NB4 (cell line): ENCODE results near the gene ITSN1.
"Not testable (repeated sequence)": the region's sequence is repeated elsewhere in the genome, so short reads cannot be mapped to it uniquely, and the experiment has no call there.

ENCODE experiments used
- DNase-seq: peaks from one replicate; pipeline ENCODE4 v3.0.0; 2010; ENCODE audit warnings: low read depth
- H3K4me3 ChIP-seq: one replicate; pipeline ENCODE4 v1.5.1; 2011; ENCODE audit warnings: mild to moderate bottlenecking, low read depth, low read length, moderate library complexity
- CTCF ChIP-seq: IDR thresholded peaks from one replicate; pipeline ENCODE4 v1.5.1; 2012; ENCODE audit warnings: low read depth, low read length
- MAX ChIP-seq: IDR thresholded peaks from 2 replicates; pipeline ENCODE4 v1.6.1; 2011; ENCODE audit warnings: low read depth, low read length
- MYC ChIP-seq: IDR thresholded peaks from 2 replicates; pipeline ENCODE4 v1.6.1; 2011; ENCODE audit warnings: low read depth, low read length
- POLR2A ChIP-seq: IDR thresholded peaks from 2 replicates; pipeline ENCODE4 v1.6.1; 2011; ENCODE audit warnings: mild to moderate bottlenecking; ENCODE audit not compliant: insufficient read length; ENCODE audit errors: extremely low read depth

Gene ITSN1

GRCh38 chr21:33642027-33642895, at the start of gene ITSN1:
Gene ITSN1 (plus strand): TSS chr21:33642501. CDS start chr21:33718829, 76,328 bp downstream.
- TF ChIP-seq MAX (peak; percentile 32), MYC (peak; percentile 15; the same call in 1 of the 2 replicates), CTCF (no peak), POLR2A (peak; percentile 29)
- peak; percentile 99 for DNase-seq
- peak within 1 kb of the TSS; percentile 86 for H3K4me3 ChIP-seq

GRCh38 chr21:33598051-33598450, 44.2 kb upstream of the ITSN1 start:
- TF ChIP-seq MAX = no peak
- TF ChIP-seq MYC = no peak
- no peak for TF ChIP-seq POLR2A
- no peak for DNase-seq
- H3K4me3 ChIP-seq = no peak overlapping the region

GRCh38 chr21:33608559-33608958, 33.7 kb upstream of the ITSN1 start:
- no peak for TF ChIP-seq POLR2A
- TF ChIP-seq CTCF = no peak
- TF ChIP-seq MAX = no peak
- TF ChIP-seq MYC = no peak
- DNase-seq = no peak
- H3K4me3 ChIP-seq = no peak overlapping the region

- no peak overlapping the region for H3K4me3 ChIP-seq
- TF ChIP-seq POLR2A (no peak), MAX (no peak), MYC (no peak), CTCF (no peak)
- no peak for DNase-seq
These were observed 31.1 kb upstream of the ITSN1 start for GRCh38 chr21:33611006-33611744.

- not testable (repeated sequence) for DNase-seq, H3K4me3 ChIP-seq
These were observed 24.7 kb upstream of the ITSN1 start for GRCh38 chr21:33617565-33617964.

- no peak for DNase-seq
- TF ChIP-seq MAX (no peak), POLR2A (no peak), MYC (no peak), CTCF (no peak)
- H3K4me3 ChIP-seq = no peak overlapping the region
These were observed 23.9 kb upstream of the ITSN1 start for GRCh38 chr21:33618407-33618806.
